ENCODE data around the gene CAMKV.

CAMKV gene

GRCh38 chr3:49878686-49879085, 9.0 kb upstream of the CAMKV start:
- TF ChIP-seq CTCF (IDR thresholded peaks at IDR 0.05; ENCODE audit: borderline replicate concordance, control extremely low read depth, extremely low read depth, insufficient read depth, missing control alignments): no peak
- DNase-seq (ENCODE audit: low spot score): no peak
- in situ Hi-C loops (cut with MboI; ENCODE audit: low sequenced_read_pairs, unreplicated experiment): no loop called here

- in situ Hi-C loops (cut with MboI; ENCODE audit: low sequenced_read_pairs, unreplicated experiment): no loop called here
- TF ChIP-seq CTCF (IDR thresholded peaks at IDR 0.05; ENCODE audit: borderline replicate concordance, control extremely low read depth, extremely low read depth, insufficient read depth, missing control alignments): no peak
- no peak for DNase-seq (ENCODE audit: low spot score)
Measured at GRCh38 chr3:49877716-49878115, 8.0 kb upstream of the CAMKV start.

- in situ Hi-C loops (cut with MboI; ENCODE audit: low sequenced_read_pairs, unreplicated experiment): no loop called here
- no peak for DNase-seq (ENCODE audit: low spot score)
- no peak for TF ChIP-seq CTCF (IDR thresholded peaks at IDR 0.05; ENCODE audit: borderline replicate concordance, control extremely low read depth, extremely low read depth, insufficient read depth, missing control alignments)
Measured at GRCh38 chr3:49876567-49876966, 6.9 kb upstream of the CAMKV start.

- in situ Hi-C loops (cut with MboI; ENCODE audit: low sequenced_read_pairs, unreplicated experiment): no loop called here
- no peak for DNase-seq (ENCODE audit: low spot score)
- TF ChIP-seq CTCF (IDR thresholded peaks at IDR 0.05; ENCODE audit: borderline replicate concordance, control extremely low read depth, extremely low read depth, insufficient read depth, missing control alignments): no peak
Measured at GRCh38 chr3:49873623-49874022, 3.9 kb upstream of the CAMKV start.

- DNase-seq (ENCODE audit: low spot score): no peak
- in situ Hi-C loops (cut with MboI; ENCODE audit: low sequenced_read_pairs, unreplicated experiment): no loop called here
- no peak for TF ChIP-seq CTCF (IDR thresholded peaks at IDR 0.05; ENCODE audit: borderline replicate concordance, control extremely low read depth, extremely low read depth, insufficient read depth, missing control alignments)
Measured at GRCh38 chr3:49872801-49873281, 3.1 kb upstream of the CAMKV start.

- no peak for DNase-seq (ENCODE audit: low spot score)
- in situ Hi-C loops (cut with MboI; ENCODE audit: low sequenced_read_pairs, unreplicated experiment): no loop called here
- no peak for TF ChIP-seq CTCF (IDR thresholded peaks at IDR 0.05; ENCODE audit: borderline replicate concordance, control extremely low read depth, extremely low read depth, insufficient read depth, missing control alignments)
Measured at GRCh38 chr3:49871531-49872153, 1.9 kb upstream of the CAMKV start.

Data from GM13976 (cell line).